ENCODE measurements around the gene SGMS2.

DNA sequence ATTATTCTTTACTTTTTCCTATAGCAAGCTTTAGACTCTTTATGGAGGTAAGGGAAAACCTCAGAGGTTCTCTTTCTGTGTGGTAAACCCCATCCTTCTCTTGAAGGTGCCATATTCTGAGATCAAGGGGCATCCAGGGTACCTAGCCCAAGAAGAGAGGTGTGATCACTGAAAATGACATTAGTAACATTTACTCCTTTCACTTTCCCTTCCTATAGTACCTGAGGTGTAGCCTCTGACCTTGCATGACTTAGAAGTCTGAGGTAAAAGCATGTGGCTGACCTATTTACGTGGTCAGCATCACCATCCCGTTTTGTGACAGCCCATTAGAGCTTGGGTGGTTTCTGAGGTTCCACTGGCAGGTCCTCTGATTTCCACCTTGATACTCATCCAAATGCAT, 25.7 kb downstream of the SGMS2 start:
- no peak for TF ChIP-seq POLR2A (IDR thresholded peaks at IDR 0.05; ENCODE audit: low read length)
- TF ChIP-seq GATA1 (IDR thresholded peaks at IDR 0.05; ENCODE audit: low read depth, low read length): no peak
